NCI-H1048 (cell line): ENCODE results near the gene RGS12.

ENCODE experiments used
- DNase-seq: peaks from one replicate; lab custom pipeline; 2025; lab: John Stamatoyannopoulos, UW

The RGS12 gene

GRCh38 chr4:3255611-3256186 is 37.1 kb upstream of the RGS12 start:
- no peak for DNase-seq

- no peak for DNase-seq
Measured at GRCh38 chr4:3256230-3257102, 36.4 kb upstream of the RGS12 start.

DNA sequence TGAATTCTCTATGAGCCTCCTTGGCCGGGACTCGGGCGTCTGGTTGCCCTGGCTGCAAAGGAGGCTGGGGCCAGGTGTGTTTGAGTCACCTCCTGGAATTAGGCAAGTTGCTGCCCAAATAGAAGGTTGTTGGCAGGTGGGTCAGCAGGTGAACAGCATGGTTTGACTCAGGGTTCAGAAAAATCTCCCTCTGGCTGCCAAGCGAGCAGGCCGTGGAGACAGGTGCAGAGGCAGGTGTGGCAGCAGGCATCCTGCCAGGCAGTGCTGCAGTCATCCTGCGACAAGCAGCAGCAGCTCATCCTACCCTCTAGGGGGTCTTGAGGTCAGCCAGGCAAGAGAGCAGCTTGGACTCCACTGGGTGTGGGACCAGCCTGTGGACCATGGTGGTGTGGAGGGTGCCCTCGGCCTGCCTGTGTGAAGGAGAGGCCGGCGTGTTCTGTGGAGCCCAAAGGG is 35.7 kb upstream of the RGS12 start:
- no peak for DNase-seq

- DNase-seq, result no peak
Measured at GRCh38 chr4:3257556-3258482, 35.0 kb upstream of the RGS12 start.

- no peak for DNase-seq
Measured at GRCh38 chr4:3261411-3262207, 31.2 kb upstream of the RGS12 start.

GRCh38 chr4:3262208-3263052 is 30.4 kb upstream of the RGS12 start:
- DNase-seq, result no peak

DNA sequence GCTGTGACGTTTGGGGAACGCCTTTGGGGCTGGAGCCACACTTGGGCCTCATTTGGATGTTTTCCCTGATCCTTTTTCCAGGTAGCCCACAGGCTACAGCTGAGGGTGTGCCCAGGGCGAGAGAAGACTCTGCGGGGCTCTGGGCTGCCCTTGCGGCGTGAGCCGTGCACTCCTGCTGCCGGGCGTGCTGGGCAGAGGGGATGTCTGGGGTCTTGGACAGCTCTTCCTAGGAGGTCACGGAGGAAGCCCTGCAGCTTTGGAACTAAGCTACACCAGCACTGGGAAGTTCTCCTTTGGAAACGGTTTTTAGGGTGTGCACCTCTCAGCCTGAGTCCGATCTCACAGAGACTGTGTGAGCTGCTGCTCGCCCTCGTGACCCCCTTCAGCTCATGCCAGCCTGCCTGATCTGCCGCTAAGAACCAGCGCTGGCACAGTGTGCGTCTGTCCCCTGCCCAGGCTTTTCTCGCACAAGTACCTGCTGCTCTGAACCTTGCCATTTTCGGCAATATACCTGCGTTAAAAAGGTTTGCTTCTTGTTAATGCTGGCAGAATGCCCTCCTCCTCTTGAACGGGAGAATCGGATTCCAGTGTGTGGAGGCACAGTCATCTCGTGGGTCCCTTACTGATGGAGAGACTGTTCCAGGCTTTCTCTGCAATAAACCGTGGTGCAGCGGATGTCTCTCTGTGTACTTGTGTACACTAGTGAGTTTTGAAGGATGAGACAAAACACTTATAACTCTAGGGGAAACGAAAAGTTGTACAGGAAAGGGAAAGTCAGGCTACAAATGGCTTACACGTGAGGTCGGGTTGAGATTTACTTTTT is 29.6 kb upstream of the RGS12 start:
- no peak for DNase-seq

GRCh38 chr4:3263876-3264193 is 29.0 kb upstream of the RGS12 start:
- DNase-seq, result no peak

GRCh38 chr4:3266076-3266475 is 26.7 kb upstream of the RGS12 start:
- DNase-seq, result no peak

DNA sequence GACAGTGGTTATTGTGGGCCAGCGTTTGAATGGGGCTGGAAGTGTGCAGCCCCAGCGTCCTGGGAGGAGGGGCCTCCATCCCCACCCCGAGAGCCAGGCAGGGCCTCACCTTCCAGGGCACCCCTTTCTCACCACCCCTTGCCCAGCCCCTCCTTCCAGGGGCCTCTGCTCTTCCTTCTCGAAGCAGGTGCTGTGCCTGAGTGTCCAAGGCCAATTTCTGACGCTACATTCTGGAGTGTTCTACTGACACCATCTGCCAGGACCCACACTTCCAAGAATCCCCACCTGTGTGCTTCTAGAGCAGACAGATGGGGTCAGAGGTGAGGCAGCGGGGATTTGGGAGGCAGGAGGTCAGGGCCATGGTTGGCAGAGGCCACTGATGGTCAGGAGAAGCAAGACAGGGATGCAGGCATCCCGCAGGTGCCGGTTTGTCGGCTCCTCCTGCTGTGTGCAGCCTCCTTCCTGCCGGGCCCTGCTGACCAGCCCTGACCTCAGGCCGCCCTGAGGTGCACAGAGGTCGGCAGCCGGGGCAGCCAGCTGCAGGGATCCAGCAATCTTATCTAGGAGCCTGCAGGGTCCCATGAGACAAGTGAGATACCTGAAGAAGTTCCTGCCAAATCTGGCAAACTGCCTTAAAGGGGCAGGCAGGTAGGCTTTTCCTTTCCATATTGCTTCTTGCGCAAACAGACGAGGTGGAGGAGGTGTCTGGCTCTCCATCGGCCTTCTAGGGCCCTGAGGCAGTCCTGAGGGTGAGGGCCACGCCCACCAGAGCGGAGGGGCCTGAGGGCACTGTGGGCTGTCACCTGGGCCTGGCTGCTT is 25.0 kb upstream of the RGS12 start:
- DNase-seq, result no peak

DNA sequence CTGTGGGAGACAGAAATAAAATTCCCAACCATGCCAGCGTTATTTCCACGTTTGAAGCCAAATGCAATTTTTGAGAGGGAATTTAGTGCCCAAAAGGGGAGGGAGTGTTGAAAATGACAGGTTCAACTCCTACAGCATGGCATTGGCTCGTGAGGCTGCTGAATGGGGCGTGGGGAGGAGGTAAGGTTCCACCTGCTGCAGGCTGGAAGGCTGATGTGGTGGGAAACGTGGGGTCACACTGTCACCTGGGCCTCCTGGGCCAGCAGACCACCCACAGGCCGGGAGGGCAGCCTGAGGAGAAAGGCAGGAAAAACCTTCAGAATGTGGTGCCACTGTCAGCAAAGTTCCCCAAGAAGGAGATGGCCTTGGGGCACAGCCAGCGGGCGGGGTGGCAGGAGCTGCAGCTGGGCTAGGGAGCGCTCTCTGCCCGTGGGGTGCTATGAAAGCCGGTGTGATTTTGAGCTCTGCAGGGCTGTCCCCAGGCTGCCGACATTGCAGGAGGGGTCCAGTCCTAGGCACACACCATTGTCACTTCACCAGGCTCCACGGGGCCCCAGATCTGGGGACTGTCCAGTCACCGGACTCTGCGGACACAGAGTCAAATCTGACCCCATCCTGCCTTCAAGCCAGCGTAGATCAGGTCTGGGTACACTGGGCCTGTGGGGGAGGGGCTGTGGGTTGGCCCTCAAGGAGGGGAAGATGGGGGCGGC is 24.3 kb upstream of the RGS12 start:
- DNase-seq, result no peak

DNA sequence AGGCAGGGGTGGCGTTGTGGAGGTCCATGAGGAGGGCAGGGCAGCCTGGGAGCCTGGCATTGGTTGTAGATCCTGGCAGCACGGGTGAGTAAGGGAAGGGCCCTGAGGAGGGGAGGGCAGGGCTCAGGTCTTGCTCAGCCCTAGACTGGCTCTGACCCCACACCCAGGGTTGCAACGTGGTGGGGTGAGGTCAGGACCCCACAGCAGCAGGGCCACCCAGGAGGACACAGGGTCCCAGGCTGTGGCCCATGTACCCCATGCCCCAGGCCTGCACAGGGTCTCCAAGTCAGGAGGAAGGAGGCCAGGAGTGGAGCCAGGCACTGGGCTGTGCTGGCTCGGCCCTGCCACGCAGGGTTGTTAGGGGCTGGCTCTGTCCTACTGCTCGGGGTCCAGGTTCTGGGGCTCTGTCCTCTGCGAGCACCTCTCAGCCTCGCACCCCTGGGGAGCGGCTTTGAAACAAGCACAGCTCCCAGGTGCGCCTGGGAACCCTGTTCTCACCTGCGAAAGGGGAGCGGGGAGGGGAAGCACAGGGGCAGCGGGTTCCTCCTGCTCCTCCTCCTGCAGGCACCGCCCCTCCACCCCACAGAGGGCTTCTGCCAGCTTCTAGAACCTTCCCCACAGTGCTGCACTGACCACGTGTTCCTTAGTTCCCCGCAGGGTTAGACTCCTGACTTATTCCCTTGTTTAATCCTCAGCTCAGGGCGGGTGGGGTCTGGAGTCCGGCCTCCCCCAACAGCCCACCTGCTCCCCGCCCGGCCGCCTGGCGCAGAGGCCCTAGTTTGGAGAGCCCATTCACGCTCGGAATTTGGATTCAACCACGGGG is 23.5 kb upstream of the RGS12 start:
- no peak for DNase-seq

DNA sequence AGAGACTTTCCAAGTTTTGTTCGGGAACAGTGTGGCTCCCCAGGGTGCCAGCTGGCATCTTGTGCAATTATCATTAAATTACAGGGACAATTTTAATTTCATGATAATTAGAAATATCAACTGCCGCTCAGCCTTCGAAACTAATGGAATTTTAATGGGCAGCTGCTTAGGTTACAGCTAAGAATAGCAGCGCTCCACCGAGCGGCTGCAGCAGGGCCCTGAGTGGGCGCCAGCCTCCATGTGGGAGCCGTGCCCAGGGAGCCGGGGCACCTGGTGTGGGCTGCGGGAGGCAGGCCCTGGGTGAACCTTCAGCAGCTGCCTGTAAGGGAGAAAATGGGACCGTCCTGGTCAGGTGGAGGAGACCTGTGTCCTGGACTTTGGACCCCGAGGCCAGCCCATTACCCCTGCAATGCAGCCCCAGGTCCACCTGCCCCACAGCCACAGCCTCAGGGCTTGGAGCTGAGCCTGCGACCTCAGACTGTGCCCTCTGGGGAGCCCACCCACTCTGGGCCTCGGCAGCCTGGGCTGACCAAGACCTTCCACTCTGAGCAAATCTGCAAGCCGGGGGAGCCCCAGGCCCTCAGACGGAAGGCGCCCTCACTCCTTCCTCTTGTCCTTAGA is 22.7 kb upstream of the RGS12 start:
- no peak for DNase-seq

DNA sequence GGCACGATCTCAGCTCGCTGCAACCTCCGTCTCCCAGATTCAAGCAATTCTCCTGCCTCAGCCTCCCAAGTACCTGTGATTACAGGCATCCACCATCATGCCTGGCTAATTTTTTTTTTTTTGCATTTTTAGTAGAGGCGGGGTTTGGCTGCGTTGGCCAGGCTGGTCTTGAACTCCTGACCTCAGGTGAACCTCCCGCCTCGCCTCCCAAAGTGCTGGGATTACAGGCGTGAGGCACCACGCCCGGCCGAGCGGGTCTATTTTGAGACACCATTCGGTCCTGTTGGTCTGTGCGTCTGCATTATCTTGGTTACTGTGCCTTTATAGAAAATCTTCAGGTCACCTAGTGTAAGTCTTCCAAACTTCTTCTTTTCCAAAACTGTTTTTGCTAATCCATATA is 21.7 kb upstream of the RGS12 start:
- no peak for DNase-seq

GRCh38 chr4:3276986-3277385 is 15.8 kb upstream of the RGS12 start:
- DNase-seq, result no peak

DNA sequence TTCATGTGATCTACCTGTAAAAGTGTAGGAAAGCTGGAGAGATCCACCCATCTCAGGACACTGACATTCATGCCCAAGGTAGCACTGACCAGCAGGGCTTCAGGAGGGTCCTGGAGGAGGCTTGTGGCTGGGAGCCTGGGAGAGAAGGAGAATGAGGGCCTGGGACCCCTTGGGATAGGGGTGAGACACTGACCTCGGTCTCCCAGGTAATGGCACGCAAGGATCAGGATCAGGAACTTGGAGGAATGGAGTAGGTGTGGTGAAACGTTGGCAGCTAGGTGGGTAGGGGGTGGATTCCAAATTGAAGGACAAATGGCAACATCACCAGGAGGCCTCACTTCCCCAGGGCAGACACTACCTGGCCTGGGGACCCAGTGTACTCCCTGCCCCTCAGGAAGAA is 12.4 kb upstream of the RGS12 start:
- DNase-seq, result no peak

DNA sequence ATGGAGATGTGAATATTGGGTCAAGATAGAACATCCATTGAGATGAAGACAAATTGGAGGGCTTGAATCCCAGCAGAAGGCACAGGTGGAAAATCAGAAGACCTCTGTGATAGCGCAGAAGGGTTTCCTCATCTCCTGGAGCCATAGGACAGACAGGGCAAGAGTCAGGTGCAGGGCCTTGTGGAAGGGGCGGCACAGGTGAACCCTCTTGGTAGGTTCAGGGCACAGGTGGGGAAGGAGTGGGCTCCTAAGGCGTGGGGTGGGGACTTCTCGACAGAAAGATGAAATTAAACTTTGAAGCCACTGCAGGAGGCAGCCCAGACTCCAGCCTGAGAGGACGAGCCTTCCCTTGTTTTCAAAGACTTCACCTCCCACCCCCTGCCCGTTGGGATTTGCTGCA is 9.3 kb upstream of the RGS12 start:
- DNase-seq, result no peak
